Upper lobe of left lung (tissue), 4 donors: ENCODE data around the gene ASCC3.

Experiments
- EP300 ChIP-seq, 4 donors: sonication (generic); formaldehyde crosslinking; IDR thresholded peaks; one replicate each; pipeline ENCODE4 v1.5.1; 2017; ENCODE audit warnings: antibody characterized with exemption in 4 of 4, control low read depth in 2 of 4
- POLR2A ChIP-seq, 4 donors: fragments of 450-650 bp; IDR thresholded peaks; one replicate each; pipeline ENCODE4 v1.5.1; 2016 to 2017; ENCODE audit warnings: antibody characterized with exemption in 4 of 4, mild to moderate bottlenecking in 2 of 4
- POLR2AphosphoS5 ChIP-seq, 2 donors: sonication (generic); formaldehyde crosslinking; IDR thresholded peaks; one replicate each; pipeline ENCODE4 v1.5.1; 2017; ENCODE audit warnings: antibody characterized with exemption in 2 of 2
- TF ChIP-seq, protein P1 (sequence below), 6 experiments: fragments of 450-650 bp in 4 of 6; fragments of 200-600 bp in 2 of 6; sonication (generic) in 2 of 6; IDR thresholded peaks; one replicate each; pipeline ENCODE4 v1.5.1; 2016 to 2019; ENCODE audit warnings: antibody characterized with exemption in 6 of 6

DNA sequence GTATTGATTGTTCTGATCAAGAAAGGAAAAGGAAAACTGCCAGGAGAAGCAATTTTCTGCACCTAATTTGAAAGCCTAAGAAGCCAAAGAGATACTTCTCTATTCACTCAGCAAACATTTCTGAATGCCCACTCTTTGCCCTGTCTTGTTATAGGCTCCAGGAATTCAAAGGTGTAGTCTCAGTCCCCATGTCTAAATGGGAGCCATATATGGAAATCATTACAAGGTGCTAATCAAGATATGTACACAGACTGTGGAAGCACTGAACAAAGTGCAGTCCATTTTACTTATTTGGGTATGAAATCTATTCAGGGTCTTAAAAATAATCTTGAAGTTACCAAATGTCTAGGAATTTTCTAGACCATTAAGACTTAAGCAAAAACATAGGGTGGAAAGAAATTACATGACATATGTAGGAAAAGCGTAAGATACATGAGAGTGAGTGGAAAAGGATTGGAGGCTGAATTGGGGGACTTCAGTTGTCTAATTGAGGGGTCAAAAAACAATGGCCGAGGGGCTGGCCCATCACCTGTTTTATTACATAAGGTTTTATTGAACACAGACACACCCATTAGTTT, 39.0 kb upstream of the ASCC3 start:
- TF ChIP-seq POLR2AphosphoS5 (IDR thresholded peaks at IDR 0.05) (no peak), POLR2A (IDR thresholded peaks at IDR 0.05) (no peak), EP300 (IDR thresholded peaks at IDR 0.05) (no peak)
- TF ChIP-seq, protein P1, sequence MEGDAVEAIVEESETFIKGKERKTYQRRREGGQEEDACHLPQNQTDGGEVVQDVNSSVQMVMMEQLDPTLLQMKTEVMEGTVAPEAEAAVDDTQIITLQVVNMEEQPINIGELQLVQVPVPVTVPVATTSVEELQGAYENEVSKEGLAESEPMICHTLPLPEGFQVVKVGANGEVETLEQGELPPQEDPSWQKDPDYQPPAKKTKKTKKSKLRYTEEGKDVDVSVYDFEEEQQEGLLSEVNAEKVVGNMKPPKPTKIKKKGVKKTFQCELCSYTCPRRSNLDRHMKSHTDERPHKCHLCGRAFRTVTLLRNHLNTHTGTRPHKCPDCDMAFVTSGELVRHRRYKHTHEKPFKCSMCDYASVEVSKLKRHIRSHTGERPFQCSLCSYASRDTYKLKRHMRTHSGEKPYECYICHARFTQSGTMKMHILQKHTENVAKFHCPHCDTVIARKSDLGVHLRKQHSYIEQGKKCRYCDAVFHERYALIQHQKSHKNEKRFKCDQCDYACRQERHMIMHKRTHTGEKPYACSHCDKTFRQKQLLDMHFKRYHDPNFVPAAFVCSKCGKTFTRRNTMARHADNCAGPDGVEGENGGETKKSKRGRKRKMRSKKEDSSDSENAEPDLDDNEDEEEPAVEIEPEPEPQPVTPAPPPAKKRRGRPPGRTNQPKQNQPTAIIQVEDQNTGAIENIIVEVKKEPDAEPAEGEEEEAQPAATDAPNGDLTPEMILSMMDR (IDR thresholded peaks at IDR 0.05): no peak
